Suprapubic skin (tissue), 4 donors: ENCODE measurements around the gene TGM6. TPM values are rescaled to one million over a fixed set of nuclear protein-coding genes. Genes with fewer than 3 reads are reported as not detected.

Experiments used
- DNase-seq, 2 donors: peaks; one replicate each; pipeline ENCODE4 v3.0.0-alpha.2; 2019; ENCODE audit warnings: low spot score in 2 of 2
- H3K27ac ChIP-seq: fragments of 200-600 bp; sonication (generic); one replicate; pipeline ENCODE4 v1.5.1; 2019
- H3K27me3 ChIP-seq: fragments of 200-600 bp; sonication (generic); one replicate; pipeline ENCODE4 v1.5.1; 2019
- H3K36me3 ChIP-seq: fragments of 200-600 bp; sonication (generic); one replicate; pipeline ENCODE4 v1.5.1; 2019
- H3K4me1 ChIP-seq: fragments of 200-600 bp; sonication (generic); one replicate; pipeline ENCODE4 v1.5.1; 2019
- H3K4me3 ChIP-seq: fragments of 200-600 bp; sonication (generic); one replicate; pipeline ENCODE4 v1.5.1; 2019; ENCODE audit warnings: mild to moderate bottlenecking
- H3K9me3 ChIP-seq: fragments of 200-600 bp; sonication (generic); one replicate; pipeline ENCODE4 v1.5.1; 2019
- CTCF ChIP-seq, 2 donors: fragments of 200-600 bp in 1 of 2; fragments of 450-650 bp in 1 of 2; sonication (generic) in 1 of 2; IDR thresholded peaks; one replicate each; pipeline ENCODE4 v1.5.1; 2016 to 2019; ENCODE audit warnings: antibody characterized with exemption in 2 of 2, mild to moderate bottlenecking in 1 of 2, moderate library complexity in 1 of 2
- EP300 ChIP-seq: sonication (generic); formaldehyde crosslinking; IDR thresholded peaks from one replicate; pipeline ENCODE4 v1.6.1; 2017; ENCODE audit warnings: antibody characterized with exemption
- POLR2A ChIP-seq, 2 donors: fragments of 450-650 bp; IDR thresholded peaks; one replicate each; pipeline ENCODE4 v1.6.1; 2017; ENCODE audit warnings: antibody characterized with exemption in 2 of 2, mild to moderate bottlenecking in 2 of 2, moderate library complexity in 2 of 2
- POLR2AphosphoS5 ChIP-seq, 3 donors: sonication (generic); formaldehyde crosslinking; IDR thresholded peaks; one replicate each; pipeline ENCODE4 v1.6.1; 2017; ENCODE audit warnings: antibody characterized with exemption in 3 of 3
- WGBS: methylation state at CpG from one replicate; pipeline ENCODE4 v1.1.5; 2018; 5-methylcytosine and 5-hydroxymethylcytosine counted together
- total RNA-seq, 4 donors: library from RNA; depleted of rRNA; stranded (reverse); fragments of >200 nt; gene quantifications; one replicate each; pipeline ENCODE4 v1.1.0, GENCODE V29; 2016

TGM6 gene
- total RNA-seq, 4 donors from 2014 or later, result 0.32 to 1.4 (median 0.78) TPM

GRCh38 chr20:2408111-2408510, 27.4 kb downstream of the TGM6 start:
- no peak for TF ChIP-seq POLR2AphosphoS5 (IDR thresholded peaks at IDR 0.05)
- TF ChIP-seq CTCF (IDR thresholded peaks at IDR 0.05), result no peak
- TF ChIP-seq EP300, result no peak
- TF ChIP-seq POLR2A (IDR thresholded peaks at IDR 0.05), result no peak
- WGBS, result 100% methylated on average over 1 of the region's 1 CpG
- Histone ChIP-seq H3K27me3 (no peaks in the 10 kb centered on the region), H3K36me3 (no peaks in the 10 kb centered on the region), H3K4me1 (no peaks in the 10 kb centered on the region), H3K4me3 (no peak overlapping the region), H3K27ac (no peak overlapping the region), H3K9me3 (no peaks in the 10 kb centered on the region)
- DNase-seq, result no peak

GRCh38 chr20:2416541-2417212, 36.0 kb downstream of the TGM6 start:
- H3K9me3 ChIP-seq, result no peaks in the 10 kb centered on the region

GRCh38 chr20:2417213-2417541, 36.5 kb downstream of the TGM6 start:
- 90% methylated on average over 14 of the region's 14 CpGs for WGBS
- no peaks in the 10 kb centered on the region for H3K9me3 ChIP-seq
- TF ChIP-seq EP300 (no peak), POLR2AphosphoS5 (IDR thresholded peaks at IDR 0.05) (no peak), POLR2A (IDR thresholded peaks at IDR 0.05) (no peak), CTCF (IDR thresholded peaks at IDR 0.05) (no peak)
- DNase-seq, result no peak
- H3K4me1 ChIP-seq, result no peaks in the 10 kb centered on the region
- H3K4me3 ChIP-seq, result no peak overlapping the region
- no peaks in the 10 kb centered on the region for H3K36me3 ChIP-seq
- H3K27me3 ChIP-seq, result peaks cover 8% of the 10 kb centered on the region
- no peak overlapping the region for H3K27ac ChIP-seq

More at GRCh38 chr20:2416541-2417212, 36.0 kb downstream of the TGM6 start:
- H3K4me3 ChIP-seq, result no peak overlapping the region
- no peaks in the 10 kb centered on the region for H3K4me1 ChIP-seq
- DNase-seq, result no peak
- no peak for TF ChIP-seq CTCF (IDR thresholded peaks at IDR 0.05)
- no peak for TF ChIP-seq POLR2AphosphoS5 (IDR thresholded peaks at IDR 0.05)
- no peak for TF ChIP-seq POLR2A (IDR thresholded peaks at IDR 0.05)
- TF ChIP-seq EP300, result no peak
- no peaks in the 10 kb centered on the region for H3K36me3 ChIP-seq
- WGBS, result 61% methylated on average over 6 of the region's 6 CpGs
- peaks cover 8% of the 10 kb centered on the region for H3K27me3 ChIP-seq
- no peak overlapping the region for H3K27ac ChIP-seq

- DNase-seq, result no peak
- Histone ChIP-seq H3K36me3 (no peaks in the 10 kb centered on the region), H3K27ac (no peak overlapping the region), H3K27me3 (peaks cover 8% of the 10 kb centered on the region), H3K4me3 (no peak overlapping the region), H3K4me1 (no peaks in the 10 kb centered on the region), H3K9me3 (no peaks in the 10 kb centered on the region)
- no peak for TF ChIP-seq CTCF (IDR thresholded peaks at IDR 0.05)
- no peak for TF ChIP-seq POLR2AphosphoS5 (IDR thresholded peaks at IDR 0.05)
- no peak for TF ChIP-seq EP300
- TF ChIP-seq POLR2A (IDR thresholded peaks at IDR 0.05), result no peak
- 65% methylated on average over 2 of the region's 2 CpGs for WGBS
These were observed 37.7 kb downstream of the TGM6 start for GRCh38 chr20:2418388-2418787.

GRCh38 chr20:2420510-2420909, 39.8 kb downstream of the TGM6 start:
- Histone ChIP-seq H3K27ac (no peak overlapping the region), H3K36me3 (no peaks in the 10 kb centered on the region), H3K4me1 (no peaks in the 10 kb centered on the region), H3K9me3 (no peaks in the 10 kb centered on the region), H3K4me3 (no peak overlapping the region), H3K27me3 (peaks cover 6% of the 10 kb centered on the region)
- WGBS, result 68% methylated on average over 1 of the region's 1 CpG
- no peak for TF ChIP-seq EP300
- TF ChIP-seq POLR2AphosphoS5 (IDR thresholded peaks at IDR 0.05), result no peak
- TF ChIP-seq CTCF (IDR thresholded peaks at IDR 0.05), result no peak
- TF ChIP-seq POLR2A (IDR thresholded peaks at IDR 0.05), result no peak
- DNase-seq, result no peak
